ENCODE data around the gene CDK2.
"Not testable (repeated sequence)": the region's sequence is repeated elsewhere in the genome, so short reads cannot be mapped to it uniquely, and the experiment has no call there.

The CDK2 gene

DNA sequence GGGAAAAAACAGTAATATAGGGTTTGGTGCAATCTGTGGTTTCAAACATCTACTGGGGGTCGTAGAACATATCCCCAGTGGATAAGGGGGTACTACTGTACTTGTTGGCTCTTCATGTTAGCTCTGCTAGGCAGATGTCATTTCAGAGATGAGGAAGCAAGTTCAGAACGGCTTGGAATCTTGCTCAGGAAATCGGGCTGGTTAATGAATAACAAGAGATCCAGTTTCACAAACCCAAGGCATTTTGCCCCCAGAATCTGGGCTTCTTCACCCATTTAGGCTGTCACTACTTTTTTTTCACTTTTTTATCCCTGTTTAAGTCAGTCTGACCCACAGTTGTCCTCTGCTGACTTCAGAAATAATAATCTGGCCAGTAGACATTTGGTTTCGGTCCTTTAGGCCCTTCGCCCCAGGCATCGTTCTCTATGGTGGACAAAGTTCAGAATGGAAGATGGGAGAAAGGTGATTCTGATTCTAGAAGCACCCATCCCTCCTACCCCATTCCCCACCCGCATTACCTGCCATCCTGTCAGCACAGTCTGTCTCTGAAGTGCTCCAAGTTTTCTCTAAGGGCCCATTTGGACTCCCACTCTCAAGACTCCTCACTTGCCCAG is 35.0 kb downstream of the CDK2 start:
- intact Hi-C loops (cut with DNase I), result no loop called here
- DNase-seq, result no peak

GRCh38 chr12:56003376-56003775 is 36.7 kb downstream of the CDK2 start:
- intact Hi-C loops (cut with DNase I); DNase-seq: not testable (repeated sequence)

GRCh38 chr12:56004211-56004610 is 37.6 kb downstream of the CDK2 start:
- intact Hi-C loops (cut with DNase I), result no loop called here
- DNase-seq, result peak in 1 of 10 donors; percentile 75

GRCh38 chr12:56007564-56008559 is 41.2 kb downstream of the CDK2 start:
- DNase-seq, result peak in 8 of 10 donors; percentile 15 to 88 (median 42)
- intact Hi-C loops (cut with DNase I), result loop anchor here (1.0 kb wide), 1 partner anchor 11 kb away; the partner anchor contains the start of gene SUOX

GRCh38 chr12:56010111-56010570 is 43.5 kb downstream of the CDK2 start:
- no peak for DNase-seq
- intact Hi-C loops (cut with DNase I), result no loop called here

DNA sequence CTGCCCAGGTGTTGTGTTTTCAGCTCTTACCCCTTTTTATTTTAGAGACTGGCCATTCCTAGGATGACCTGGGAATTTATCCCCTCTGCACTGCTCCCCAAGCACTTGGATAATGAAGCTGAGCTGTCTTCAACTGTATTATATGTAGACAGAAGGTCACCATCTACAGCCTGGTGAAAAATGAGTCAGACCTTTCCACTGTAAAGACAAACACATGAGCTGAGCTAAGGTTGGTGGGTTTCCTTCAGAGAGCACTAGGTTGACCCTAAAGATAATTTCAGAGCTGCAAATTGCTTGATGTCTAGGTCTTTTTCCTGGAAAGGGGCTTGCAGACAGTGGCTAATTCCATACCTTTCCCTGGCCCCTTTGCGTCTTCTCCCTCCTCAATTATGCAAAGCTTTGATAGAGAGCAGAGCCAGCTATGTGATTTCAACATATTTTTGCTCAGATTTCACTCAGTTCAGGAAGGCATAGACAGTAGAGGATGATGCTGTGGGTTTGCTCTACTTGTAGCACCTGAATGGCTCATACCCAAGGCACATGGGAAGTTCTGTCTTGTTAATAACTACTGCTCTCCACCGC is 45.0 kb downstream of the CDK2 start:
- intact Hi-C loops (cut with DNase I), result no loop called here
- no peak for DNase-seq

DNA sequence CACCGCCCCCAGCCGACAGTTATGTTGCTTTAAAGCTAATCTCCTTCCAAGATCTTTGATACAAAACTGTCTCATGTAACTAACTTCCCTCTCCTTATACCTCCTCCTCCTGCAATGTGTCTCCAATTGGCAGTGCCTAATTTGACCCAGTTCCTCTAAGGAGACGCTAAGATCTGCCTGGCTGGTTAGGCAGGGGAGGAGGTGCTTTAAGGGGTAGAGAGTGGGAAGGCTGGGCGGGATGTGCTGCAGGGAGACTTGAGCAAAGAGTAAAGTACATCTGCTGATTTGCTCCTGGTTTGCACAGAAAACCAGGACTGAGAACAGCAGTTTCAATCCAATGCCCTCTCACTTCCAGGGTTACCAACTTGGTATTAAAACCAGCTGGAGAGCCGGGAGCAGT is 46.9 kb downstream of the CDK2 start:
- intact Hi-C loops (cut with DNase I), result no loop called here

GRCh38 chr12:56014205-56014604 is 47.6 kb downstream of the CDK2 start:
- no peak for DNase-seq

More for the DNA sequence above, 46.9 kb downstream of the CDK2 start:
- DNase-seq, result peak in 6 of 10 donors; percentile 14 to 89 (median 48)

DNA sequence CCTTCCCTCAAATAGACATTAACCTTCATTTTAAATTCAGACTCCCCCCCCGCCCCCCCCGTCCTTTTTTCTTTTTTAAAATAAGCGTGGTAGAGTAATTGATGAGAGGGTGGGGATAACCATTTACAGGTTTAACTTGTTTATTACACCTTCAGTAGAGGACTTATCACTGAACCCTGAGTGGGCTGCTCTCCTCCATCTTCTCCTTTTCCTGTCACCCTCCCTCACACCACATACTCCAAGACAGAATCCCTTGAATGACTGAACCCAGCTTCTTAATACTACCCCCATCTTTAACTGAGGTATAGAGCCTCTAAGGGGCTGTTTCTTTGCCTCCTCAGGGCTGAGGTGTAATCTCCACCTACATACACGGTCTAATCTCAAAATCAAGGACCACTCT is 50.6 kb downstream of the CDK2 start:
- no peak for DNase-seq
- intact Hi-C loops (cut with DNase I), result no loop called here

More at GRCh38 chr12:56014205-56014604, 47.6 kb downstream of the CDK2 start:
- intact Hi-C loops (cut with DNase I), result no loop called here

DNA sequence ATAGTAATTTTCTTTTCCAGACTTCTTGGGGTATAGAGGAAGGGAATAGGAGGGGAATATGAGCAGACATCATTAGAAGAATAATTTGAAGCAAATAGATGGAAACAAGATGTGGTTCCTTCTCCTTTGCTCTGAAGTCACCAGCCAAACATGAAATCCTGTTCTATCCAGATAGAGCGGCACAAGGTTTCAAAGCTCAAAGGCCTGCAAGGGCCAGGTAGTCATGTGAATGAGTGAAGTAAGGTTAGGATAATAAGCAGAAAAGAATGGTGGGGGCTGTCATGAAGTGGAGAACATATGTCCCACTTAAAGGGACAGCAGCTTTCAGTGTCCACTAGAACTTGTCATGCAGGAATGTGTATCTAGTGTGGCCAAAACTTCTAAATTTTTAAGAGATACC is 51.7 kb downstream of the CDK2 start:
- intact Hi-C loops (cut with DNase I), result no loop called here
- DNase-seq, result no peak

DNA sequence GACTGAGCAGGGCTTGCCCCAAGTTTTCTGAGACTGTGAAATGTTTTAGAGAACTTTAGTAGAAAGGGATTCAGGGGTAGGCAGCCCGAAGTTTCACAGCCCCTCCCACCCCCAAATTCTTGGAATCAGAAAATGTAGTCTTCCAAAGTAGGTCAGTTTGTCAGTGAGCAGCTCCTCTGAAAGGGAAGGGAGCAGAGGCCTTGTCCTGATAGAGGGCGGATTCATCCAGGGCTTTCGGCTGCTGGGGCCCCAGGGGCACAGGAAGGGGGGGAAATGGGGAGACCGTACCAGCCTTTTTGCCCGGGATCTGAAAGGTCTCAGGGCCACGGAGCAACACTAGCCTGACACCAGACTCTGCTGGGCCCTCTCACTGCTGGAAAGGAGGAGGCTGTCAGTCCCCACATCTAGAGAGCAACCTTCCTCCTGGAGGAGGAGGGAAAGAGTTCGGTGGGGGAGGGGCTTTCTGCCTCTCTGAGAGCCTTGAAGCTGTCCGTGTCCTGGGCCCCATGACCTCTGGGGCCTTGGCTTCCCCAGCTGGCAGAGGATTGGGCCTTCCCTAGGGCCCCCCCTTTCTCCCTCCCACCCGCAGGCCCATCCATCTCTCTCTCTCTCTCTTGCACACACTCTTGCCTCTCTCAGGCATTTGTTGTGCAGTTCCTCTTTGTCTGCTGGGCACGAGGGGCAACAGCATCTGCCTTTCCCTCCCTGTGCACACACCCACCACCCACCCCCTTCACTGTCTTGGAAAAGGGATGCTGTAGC is 54.0 kb downstream of the CDK2 start, which contains the start of gene IKZF4:
TSS of gene IKZF4 (plus strand) at position 621 of the 762 bp plus-strand sequence. CDS start 451 bp downstream, outside the sequence.
- intact Hi-C loops (cut with DNase I), result no loop called here
- peak in 4 of 10 donors; percentile 28 to 84 (median 55) for DNase-seq

- peak in 1 of 10 donors; percentile 4 for DNase-seq
- intact Hi-C loops (cut with DNase I), result no loop called here
Observed at GRCh38 chr12:56021889-56022497, 55.4 kb downstream of the CDK2 start.

Measured in posterior cingulate gyrus (tissue), 11 donors.